GM19452 (cell line): ENCODE data around the gene VEZT.
"Not testable (repeated sequence)": the region's sequence is repeated elsewhere in the genome, so short reads cannot be mapped to it uniquely, and the experiment has no call there.

Experiments
- ATAC-seq: cut with Tn5 transposase; IDR thresholded peaks from one replicate; pipeline ENCODE4 v1.9.1; 2021; ENCODE audit not compliant: unreplicated experiment

Gene VEZT, protein sequence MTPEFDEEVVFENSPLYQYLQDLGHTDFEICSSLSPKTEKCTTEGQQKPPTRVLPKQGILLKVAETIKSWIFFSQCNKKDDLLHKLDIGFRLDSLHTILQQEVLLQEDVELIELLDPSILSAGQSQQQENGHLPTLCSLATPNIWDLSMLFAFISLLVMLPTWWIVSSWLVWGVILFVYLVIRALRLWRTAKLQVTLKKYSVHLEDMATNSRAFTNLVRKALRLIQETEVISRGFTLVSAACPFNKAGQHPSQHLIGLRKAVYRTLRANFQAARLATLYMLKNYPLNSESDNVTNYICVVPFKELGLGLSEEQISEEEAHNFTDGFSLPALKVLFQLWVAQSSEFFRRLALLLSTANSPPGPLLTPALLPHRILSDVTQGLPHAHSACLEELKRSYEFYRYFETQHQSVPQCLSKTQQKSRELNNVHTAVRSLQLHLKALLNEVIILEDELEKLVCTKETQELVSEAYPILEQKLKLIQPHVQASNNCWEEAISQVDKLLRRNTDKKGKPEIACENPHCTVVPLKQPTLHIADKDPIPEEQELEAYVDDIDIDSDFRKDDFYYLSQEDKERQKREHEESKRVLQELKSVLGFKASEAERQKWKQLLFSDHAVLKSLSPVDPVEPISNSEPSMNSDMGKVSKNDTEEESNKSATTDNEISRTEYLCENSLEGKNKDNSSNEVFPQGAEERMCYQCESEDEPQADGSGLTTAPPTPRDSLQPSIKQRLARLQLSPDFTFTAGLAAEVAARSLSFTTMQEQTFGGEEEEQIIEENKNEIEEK

DNA sequence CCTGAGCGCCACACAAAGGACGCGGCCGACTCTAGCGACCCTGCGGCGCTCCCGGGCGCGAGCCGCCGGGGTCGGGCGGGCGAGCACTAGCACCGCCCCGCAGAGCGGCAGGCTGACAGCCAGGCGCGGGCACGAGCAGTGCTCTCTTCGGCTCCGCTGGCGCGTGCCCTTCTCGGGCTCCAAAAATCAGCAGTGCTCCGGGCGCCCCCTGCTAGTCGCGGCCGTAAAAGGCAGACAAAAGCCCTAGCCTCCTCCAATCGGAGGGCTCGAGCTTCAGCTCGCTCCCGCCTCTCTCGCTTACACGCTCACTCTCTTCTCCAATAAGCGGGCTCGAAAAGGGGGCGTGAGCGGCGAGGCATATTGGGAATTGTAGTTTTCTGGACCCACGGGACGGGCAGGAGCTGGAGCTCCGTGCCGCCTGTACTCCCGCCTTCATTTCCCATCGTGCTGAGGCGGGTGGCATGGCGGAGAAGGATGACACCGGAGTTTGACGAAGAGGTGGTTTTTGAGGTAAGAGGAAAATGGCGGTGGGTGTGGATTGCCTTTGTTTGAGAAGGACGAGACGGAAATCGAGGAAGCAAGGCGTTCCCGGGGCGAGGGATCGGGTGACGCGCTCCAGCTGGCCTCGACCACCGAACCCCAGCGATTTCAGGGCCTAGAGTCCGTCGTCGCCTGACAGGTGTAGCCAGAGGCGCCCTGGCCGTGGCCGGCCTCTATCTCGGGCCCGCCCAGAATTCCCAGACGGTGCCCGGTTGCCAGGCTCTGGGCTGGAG lies at the start of gene VEZT, which contains the start of gene FGD6:
Gene VEZT, plus strand, starts transcription at position 431 of the 773 bp plus-strand sequence. Its CDS starts 44 bp downstream, at position 475.
Gene FGD6, minus strand, starts transcription at position 91 of the 773 bp plus-strand sequence. CDS start 227 bp downstream, outside the sequence.
- ATAC-seq, result peak; percentile 93

DNA sequence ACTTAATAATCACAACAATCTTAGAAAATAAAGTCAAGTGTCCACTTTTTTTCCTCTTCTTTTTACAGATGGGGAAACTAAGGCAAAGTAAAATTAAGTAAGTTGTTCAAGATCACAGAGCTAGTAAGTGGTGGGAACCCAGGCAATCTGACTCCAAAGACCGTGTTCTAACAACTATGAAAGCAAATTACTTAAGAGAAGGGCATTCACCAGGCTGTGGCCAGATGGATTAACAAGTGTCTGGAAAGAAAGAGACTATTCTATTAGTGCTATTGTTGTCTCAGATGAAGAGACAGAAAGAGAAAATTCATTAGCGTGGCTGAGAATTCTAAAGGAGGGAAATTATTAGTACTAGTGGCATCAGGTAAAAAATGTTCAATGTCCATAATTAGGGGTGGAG lies 48.9 kb upstream of the VEZT start:
- ATAC-seq, result no peak

- no peak for ATAC-seq
Observed at GRCh38 chr12:95169368-95169767, 48.2 kb upstream of the VEZT start.

DNA sequence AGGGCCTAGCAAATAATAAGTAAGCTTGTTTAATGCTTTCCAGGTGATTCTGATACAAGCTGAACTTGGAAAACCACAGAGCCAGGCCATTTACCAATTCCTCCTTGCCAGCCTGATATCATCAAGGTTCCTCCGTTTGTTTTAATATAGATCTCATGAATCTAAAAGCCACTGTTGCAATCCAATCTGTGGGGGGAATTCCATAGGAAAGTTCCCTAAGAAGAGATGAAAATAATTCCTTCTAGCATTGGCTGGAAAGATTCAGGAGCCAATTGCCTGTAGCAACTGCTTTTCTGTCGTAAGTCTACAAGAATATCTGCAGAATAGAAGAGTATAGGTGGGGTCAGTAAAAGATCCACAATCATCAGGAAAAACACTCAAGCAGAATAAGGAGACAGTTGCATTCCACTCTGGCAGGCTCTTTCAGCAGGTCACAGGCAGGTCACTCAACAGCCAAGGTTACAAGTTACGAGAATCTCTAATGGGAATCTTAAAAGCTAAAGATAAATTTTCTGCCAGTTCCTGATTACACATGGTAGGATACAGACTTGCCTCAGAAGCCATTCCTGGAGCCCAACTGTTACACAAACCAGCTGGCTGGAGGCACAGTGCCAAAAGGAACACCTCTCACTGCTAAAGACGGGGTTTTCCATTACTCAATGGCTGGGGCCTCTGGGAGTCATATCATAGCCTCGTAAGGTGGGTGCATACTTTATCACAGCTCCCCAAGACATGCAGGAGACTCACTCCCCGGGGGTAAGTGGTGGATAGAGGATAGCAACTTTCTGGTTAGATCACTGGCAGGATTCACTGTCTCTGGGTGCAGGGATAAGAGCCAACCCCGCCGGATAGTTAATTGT lies 44.0 kb upstream of the VEZT start:
- ATAC-seq, result no peak

- no peak for ATAC-seq
Observed at GRCh38 chr12:95177201-95177768, 40.3 kb upstream of the VEZT start.

- no peak for ATAC-seq
Observed at GRCh38 chr12:95178136-95178535, 39.5 kb upstream of the VEZT start.

- ATAC-seq, result no peak
Observed at GRCh38 chr12:95179011-95179410, 38.6 kb upstream of the VEZT start.

DNA sequence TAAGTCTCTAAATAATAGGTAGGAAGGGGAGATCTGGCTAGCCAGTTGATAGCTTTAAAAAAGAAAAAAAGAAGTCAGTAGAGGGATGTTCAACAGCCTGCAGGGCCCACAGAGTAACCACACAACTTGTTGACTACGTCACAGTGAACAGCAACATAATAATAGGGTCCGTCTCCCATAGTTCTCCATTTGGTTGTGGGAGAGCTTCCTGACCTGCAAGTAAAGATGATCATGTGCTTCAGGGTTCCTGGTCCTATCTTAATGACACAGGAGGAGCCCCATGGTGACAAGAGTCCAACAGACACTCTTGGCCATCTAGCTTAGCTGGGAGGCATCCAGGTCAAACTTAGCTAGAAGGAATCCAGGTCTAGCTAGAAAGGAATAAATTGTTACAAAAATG lies 36.5 kb upstream of the VEZT start:
- ATAC-seq, result no peak

GRCh38 chr12:95182868-95183415 lies 34.7 kb upstream of the VEZT start:
- no peak for ATAC-seq

DNA sequence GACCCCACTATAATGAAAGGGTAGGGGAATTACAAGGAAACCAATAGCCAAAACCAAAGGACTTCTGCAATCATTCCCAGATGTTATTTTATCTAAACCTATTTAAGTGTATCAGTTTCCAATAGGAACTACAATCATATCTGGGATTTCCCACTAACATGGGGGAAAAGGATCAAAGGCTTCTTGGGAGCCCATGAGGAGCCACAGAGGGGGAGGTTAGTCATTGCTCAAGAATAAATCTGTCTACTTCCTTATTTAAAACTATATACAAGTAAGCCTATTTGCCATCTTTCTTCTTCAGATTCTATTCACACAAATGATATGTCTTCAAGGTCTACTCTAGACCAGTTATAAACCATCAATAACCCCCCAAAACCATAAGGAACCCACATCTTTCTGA lies 33.5 kb upstream of the VEZT start:
- no peak for ATAC-seq

DNA sequence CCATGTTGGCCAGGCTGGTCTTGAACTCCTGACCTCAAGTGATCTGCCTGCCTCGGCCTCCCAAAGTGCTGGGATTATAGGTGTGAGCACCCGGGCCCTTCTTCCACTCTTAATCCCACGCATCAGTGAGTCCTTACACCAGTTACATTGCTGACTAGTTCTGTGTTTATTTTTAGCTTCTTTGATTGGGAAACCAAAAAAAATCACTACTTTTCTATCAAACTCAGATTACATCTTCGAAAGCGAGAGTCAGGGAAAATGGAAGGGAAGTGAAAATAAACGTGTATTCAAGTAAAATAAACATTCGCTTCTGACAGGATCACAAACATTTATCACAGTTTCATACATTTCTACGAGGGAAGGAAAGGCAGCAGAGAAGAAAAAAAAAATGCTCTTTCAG lies 32.5 kb upstream of the VEZT start:
- no peak for ATAC-seq

DNA sequence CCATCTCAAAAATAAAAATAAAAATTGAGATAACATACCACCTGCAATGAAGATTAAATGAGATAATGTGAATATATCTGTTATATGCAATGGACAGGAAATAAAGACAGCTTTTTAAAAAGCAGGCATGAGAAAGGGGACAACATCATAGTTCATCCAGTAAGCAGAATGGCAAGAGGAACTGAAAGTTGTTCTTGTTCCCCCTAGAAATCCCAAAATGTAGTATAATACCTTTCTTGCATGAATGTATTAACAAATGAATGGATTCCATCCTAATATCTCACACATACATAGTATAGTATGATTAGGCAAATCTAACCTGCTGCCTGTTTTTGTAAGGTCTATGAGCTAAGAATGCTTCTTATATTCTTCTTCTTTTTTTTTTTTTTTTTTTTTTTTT lies 31.8 kb upstream of the VEZT start:
- no peak for ATAC-seq

DNA sequence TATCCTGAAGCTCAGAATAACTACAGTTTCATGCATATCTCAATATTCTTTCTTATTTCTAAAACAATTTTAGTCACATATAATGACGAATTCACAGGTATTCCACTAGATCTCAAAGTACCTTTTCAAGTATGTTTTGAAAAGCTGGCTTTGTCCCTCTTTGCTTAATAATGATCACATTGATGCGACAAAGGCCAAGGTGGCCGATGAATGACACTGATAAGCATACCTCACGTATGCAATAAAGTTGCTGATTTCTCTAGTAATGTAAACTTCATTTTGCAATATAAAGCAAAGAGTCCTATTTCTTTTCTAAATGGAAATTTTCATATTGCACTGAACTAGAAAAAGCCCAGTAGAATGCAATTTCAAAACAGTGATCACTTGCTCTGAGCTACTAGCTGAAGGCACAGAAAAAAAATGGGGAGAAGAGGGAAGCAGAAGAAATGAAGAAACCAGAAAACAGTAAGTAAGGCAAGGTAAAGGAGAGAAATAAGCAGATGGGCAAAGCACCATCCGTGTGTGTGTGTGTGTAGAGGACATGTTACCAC lies 29.7 kb upstream of the VEZT start:
- ATAC-seq, result no peak

GRCh38 chr12:95191060-95191696 lies 26.4 kb upstream of the VEZT start:
- ATAC-seq, result no peak

- ATAC-seq, result no peak
Observed at GRCh38 chr12:95192271-95192670, 25.3 kb upstream of the VEZT start.

GRCh38 chr12:95193139-95193538 lies 24.5 kb upstream of the VEZT start:
- no peak for ATAC-seq

DNA sequence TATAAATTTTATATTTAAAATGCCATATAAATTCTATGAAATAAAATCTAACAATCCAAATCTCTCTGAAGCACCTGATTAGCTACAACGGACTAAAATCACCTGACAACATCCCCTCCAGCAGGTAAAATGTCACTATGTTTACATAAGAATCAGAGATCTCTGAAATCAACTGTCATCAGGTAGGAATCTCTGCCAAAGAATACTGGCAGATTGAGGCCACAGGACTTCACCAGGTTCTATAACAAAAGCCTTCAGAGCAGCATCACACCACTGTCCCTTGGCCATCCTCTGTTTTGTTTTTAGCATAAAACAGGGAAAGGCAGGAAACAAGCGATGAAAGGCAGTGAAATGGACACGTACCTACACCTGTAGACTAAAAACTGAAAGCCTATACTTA lies 22.5 kb upstream of the VEZT start:
- no peak for ATAC-seq

DNA sequence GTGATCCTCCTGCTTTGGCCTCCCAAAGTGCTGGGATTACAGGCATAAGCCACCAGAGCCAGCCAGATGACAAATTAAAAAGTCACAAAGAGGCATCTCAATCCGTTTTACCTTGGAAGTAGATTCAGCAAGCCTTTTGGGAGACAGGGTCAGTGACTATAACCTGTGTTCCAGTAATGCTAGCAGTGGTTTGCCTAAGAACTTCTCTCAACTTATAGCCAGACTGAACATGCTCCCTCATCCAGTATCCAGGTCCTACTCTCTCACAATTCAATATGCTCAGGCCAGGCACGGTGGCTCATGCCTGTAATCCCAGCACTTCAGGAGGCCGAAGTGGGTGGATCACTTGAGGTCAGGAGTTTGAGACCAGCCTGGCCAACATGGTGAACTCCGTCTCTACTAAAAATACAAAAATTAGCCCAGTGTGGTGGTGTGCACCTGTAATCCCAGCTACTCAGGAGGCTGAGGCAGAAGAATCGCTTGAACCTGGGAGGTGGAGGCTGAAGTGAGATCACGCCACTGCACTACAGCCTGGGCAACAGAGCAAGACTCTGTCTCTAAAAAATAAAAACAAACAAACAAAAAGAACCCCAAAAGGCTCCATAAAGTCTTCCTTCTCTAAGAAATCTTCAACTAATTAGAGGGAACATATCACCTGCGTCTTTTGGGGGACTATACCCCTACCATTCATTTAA lies 20.6 kb upstream of the VEZT start:
- not testable (repeated sequence) for ATAC-seq
